ENCODE results near the gene DCC. TPM values are rescaled to one million over a fixed set of nuclear protein-coding genes. Genes with fewer than 3 reads are reported as not detected.

The DCC gene
- total RNA-seq, 1 experiment from 2014 or later, result 1.7 TPM

- H3K27me3 ChIP-seq, result no peaks in the 10 kb centered on the region
- no peak overlapping the region for H3K4me3 ChIP-seq
- no peak overlapping the region for H3K27ac ChIP-seq
- no peaks in the 10 kb centered on the region for H3K9me3 ChIP-seq (replicated peaks)
- DNase-seq, result no peak
- H3K36me3 ChIP-seq, result no peaks in the 10 kb centered on the region
- H3K4me1 ChIP-seq, result no peaks in the 10 kb centered on the region
Measured at GRCh38 chr18:52816121-52816520, 476.1 kb downstream of the DCC start.

GRCh38 chr18:52822160-52822559 lies 482.2 kb downstream of the DCC start:
- Histone ChIP-seq H3K4me1 (no peaks in the 10 kb centered on the region), H3K36me3 (no peaks in the 10 kb centered on the region), H3K27ac (no peak overlapping the region), H3K27me3 (no peaks in the 10 kb centered on the region), H3K9me3 (replicated peaks) (no peaks in the 10 kb centered on the region), H3K4me3 (no peak overlapping the region)
- DNase-seq, result no peak

GRCh38 chr18:52824126-52824525 lies 484.1 kb downstream of the DCC start:
- Histone ChIP-seq H3K4me1 (no peaks in the 10 kb centered on the region), H3K9me3 (replicated peaks) (no peaks in the 10 kb centered on the region), H3K4me3 (no peak overlapping the region), H3K36me3 (no peaks in the 10 kb centered on the region), H3K27ac (no peak overlapping the region), H3K27me3 (no peaks in the 10 kb centered on the region)
- DNase-seq, result no peak

- Histone ChIP-seq H3K9me3 (replicated peaks) (no peaks in the 10 kb centered on the region), H3K4me3 (no peak overlapping the region), H3K4me1 (no peaks in the 10 kb centered on the region), H3K36me3 (no peaks in the 10 kb centered on the region), H3K27ac (no peak overlapping the region), H3K27me3 (no peaks in the 10 kb centered on the region)
- no peak for DNase-seq
Measured at GRCh38 chr18:52826994-52827393, 487.0 kb downstream of the DCC start.

- DNase-seq, result no peak
- no peaks in the 10 kb centered on the region for H3K9me3 ChIP-seq (replicated peaks)
- H3K27me3 ChIP-seq, result no peaks in the 10 kb centered on the region
- no peaks in the 10 kb centered on the region for H3K36me3 ChIP-seq
- H3K4me3 ChIP-seq, result no peak overlapping the region
- H3K27ac ChIP-seq, result no peak overlapping the region
- H3K4me1 ChIP-seq, result no peaks in the 10 kb centered on the region
Measured at GRCh38 chr18:52829320-52829719, 489.3 kb downstream of the DCC start.

- no peak for DNase-seq
Measured at GRCh38 chr18:52829876-52830405, 489.9 kb downstream of the DCC start.

GRCh38 chr18:52844323-52844722 lies 504.3 kb downstream of the DCC start:
- Histone ChIP-seq H3K36me3 (no peaks in the 10 kb centered on the region), H3K27ac (no peak overlapping the region), H3K9me3 (replicated peaks) (no peaks in the 10 kb centered on the region), H3K4me3 (no peak overlapping the region), H3K4me1 (no peaks in the 10 kb centered on the region), H3K27me3 (no peaks in the 10 kb centered on the region)
- no peak for DNase-seq

More at GRCh38 chr18:52829876-52830405, 489.9 kb downstream of the DCC start:
- Histone ChIP-seq H3K36me3 (no peaks in the 10 kb centered on the region), H3K4me3 (no peak overlapping the region), H3K4me1 (no peaks in the 10 kb centered on the region), H3K9me3 (replicated peaks) (no peaks in the 10 kb centered on the region), H3K27ac (no peak overlapping the region), H3K27me3 (no peaks in the 10 kb centered on the region)

- Histone ChIP-seq H3K36me3 (no peaks in the 10 kb centered on the region), H3K27ac (no peak overlapping the region), H3K4me1 (no peaks in the 10 kb centered on the region), H3K27me3 (no peaks in the 10 kb centered on the region), H3K4me3 (no peak overlapping the region), H3K9me3 (replicated peaks) (no peaks in the 10 kb centered on the region)
- DNase-seq, result no peak
Measured at GRCh38 chr18:52845036-52845435, 505.0 kb downstream of the DCC start.

GRCh38 chr18:52850031-52850560 lies 510.1 kb downstream of the DCC start:
- DNase-seq, result no peak
- H3K4me3 ChIP-seq, result no peak overlapping the region
- H3K27ac ChIP-seq, result no peak overlapping the region
- H3K27me3 ChIP-seq, result no peaks in the 10 kb centered on the region
- H3K36me3 ChIP-seq, result no peaks in the 10 kb centered on the region
- H3K4me1 ChIP-seq, result no peaks in the 10 kb centered on the region
- no peaks in the 10 kb centered on the region for H3K9me3 ChIP-seq (replicated peaks)

GRCh38 chr18:52861558-52861957 lies 521.6 kb downstream of the DCC start:
- no peak for DNase-seq
- H3K9me3 ChIP-seq (replicated peaks), result no peaks in the 10 kb centered on the region

GRCh38 chr18:52869349-52869923 lies 529.4 kb downstream of the DCC start:
- Histone ChIP-seq H3K36me3 (no peaks in the 10 kb centered on the region), H3K9me3 (replicated peaks) (no peaks in the 10 kb centered on the region), H3K27me3 (no peaks in the 10 kb centered on the region), H3K27ac (no peak overlapping the region), H3K4me1 (no peaks in the 10 kb centered on the region), H3K4me3 (no peak overlapping the region)
- DNase-seq, result no peak

More at GRCh38 chr18:52861558-52861957, 521.6 kb downstream of the DCC start:
- no peak overlapping the region for H3K27ac ChIP-seq
- H3K36me3 ChIP-seq, result no peaks in the 10 kb centered on the region
- no peaks in the 10 kb centered on the region for H3K4me1 ChIP-seq
- no peaks in the 10 kb centered on the region; the same call in 1 of the 2 replicates for H3K27me3 ChIP-seq
- no peak overlapping the region for H3K4me3 ChIP-seq

- no peaks in the 10 kb centered on the region for H3K4me1 ChIP-seq
- peak in 1 of 2 experiments; percentile 28 for DNase-seq
- H3K9me3 ChIP-seq (replicated peaks), result no peaks in the 10 kb centered on the region
Measured at GRCh38 chr18:52869942-52870907, 530.2 kb downstream of the DCC start.

GRCh38 chr18:52874774-52875173 lies 534.8 kb downstream of the DCC start:
- no peaks in the 10 kb centered on the region for H3K9me3 ChIP-seq (replicated peaks)
- no peaks in the 10 kb centered on the region for H3K4me1 ChIP-seq
- no peak overlapping the region for H3K4me3 ChIP-seq
- no peaks in the 10 kb centered on the region for H3K36me3 ChIP-seq
- H3K27ac ChIP-seq, result no peak overlapping the region
- DNase-seq, result no peak
- H3K27me3 ChIP-seq, result no peaks in the 10 kb centered on the region

More at GRCh38 chr18:52869942-52870907, 530.2 kb downstream of the DCC start:
- no peak overlapping the region for H3K27ac ChIP-seq
- H3K27me3 ChIP-seq, result no peaks in the 10 kb centered on the region
- H3K36me3 ChIP-seq, result no peaks in the 10 kb centered on the region
- no peak overlapping the region for H3K4me3 ChIP-seq

GRCh38 chr18:52875725-52876124 lies 535.7 kb downstream of the DCC start:
- H3K27me3 ChIP-seq, result no peaks in the 10 kb centered on the region
- H3K4me1 ChIP-seq, result no peaks in the 10 kb centered on the region
- no peak for DNase-seq
- H3K4me3 ChIP-seq, result no peak overlapping the region
- no peaks in the 10 kb centered on the region for H3K36me3 ChIP-seq
- H3K9me3 ChIP-seq (replicated peaks), result no peaks in the 10 kb centered on the region
- no peak overlapping the region for H3K27ac ChIP-seq

GRCh38 chr18:52888014-52888413 lies 548.0 kb downstream of the DCC start:
- H3K4me3 ChIP-seq, result no peak overlapping the region
- H3K36me3 ChIP-seq, result no peaks in the 10 kb centered on the region
- no peak overlapping the region for H3K27ac ChIP-seq
- no peaks in the 10 kb centered on the region for H3K9me3 ChIP-seq (replicated peaks)
- H3K27me3 ChIP-seq, result no peaks in the 10 kb centered on the region
- no peak for DNase-seq
- H3K4me1 ChIP-seq, result no peaks in the 10 kb centered on the region

All from SJCRH30 (cell line).